Measurements from ENCODE around the gene SOX1.

Gene SOX1

GRCh38 chr13:112058941-112059340 lies 8.0 kb upstream of the SOX1 start:
- no peak for DNase-seq (ENCODE audit: low read depth)

GRCh38 chr13:112059457-112060281 lies 7.3 kb upstream of the SOX1 start:
- no peak for DNase-seq (ENCODE audit: low read depth)

- DNase-seq (ENCODE audit: low read depth) = no peak
Observed at GRCh38 chr13:112060282-112060830, 6.6 kb upstream of the SOX1 start.

- DNase-seq (ENCODE audit: low read depth) = no peak
Observed at GRCh38 chr13:112060899-112061366, 6.0 kb upstream of the SOX1 start.

GRCh38 chr13:112061367-112062061 lies 5.4 kb upstream of the SOX1 start:
- DNase-seq (ENCODE audit: low read depth) = no peak

GRCh38 chr13:112062072-112062567 lies 4.8 kb upstream of the SOX1 start:
- no peak for DNase-seq (ENCODE audit: low read depth)

GRCh38 chr13:112062571-112063570 lies 4.1 kb upstream of the SOX1 start:
- DNase-seq (ENCODE audit: low read depth) = no peak

- DNase-seq (ENCODE audit: low read depth) = no peak
Observed at GRCh38 chr13:112063807-112064206, 3.1 kb upstream of the SOX1 start.

- DNase-seq (ENCODE audit: low read depth) = no peak
Observed at GRCh38 chr13:112064222-112064621, 2.7 kb upstream of the SOX1 start.

- DNase-seq (ENCODE audit: low read depth) = no peak
Observed at GRCh38 chr13:112065521-112065866, 1.5 kb upstream of the SOX1 start.

GRCh38 chr13:112065867-112066623 lies 904 bp upstream of the SOX1 start:
- DNase-seq (ENCODE audit: low read depth) = no peak

- DNase-seq (ENCODE audit: low read depth) = peak; percentile 55
Observed at GRCh38 chr13:112066624-112067004, 335 bp upstream of the SOX1 start.

- DNase-seq (ENCODE audit: low read depth) = no peak
Observed at GRCh38 chr13:112067871-112068539, 1.1 kb downstream of the SOX1 start.

- no peak for DNase-seq (ENCODE audit: low read depth)
Observed at GRCh38 chr13:112068540-112069060, 1.7 kb downstream of the SOX1 start.

- DNase-seq (ENCODE audit: low read depth) = no peak
Observed at GRCh38 chr13:112069061-112069844, 2.3 kb downstream of the SOX1 start.

- DNase-seq (ENCODE audit: low read depth) = no peak
Observed at GRCh38 chr13:112069845-112070251, 2.9 kb downstream of the SOX1 start.

- no peak for DNase-seq (ENCODE audit: low read depth)
Observed at GRCh38 chr13:112071102-112071722, 4.3 kb downstream of the SOX1 start.

GRCh38 chr13:112071723-112072533 lies 5.0 kb downstream of the SOX1 start:
- DNase-seq (ENCODE audit: low read depth) = no peak

Measured in T follicular helper cell (primary cell).